Motor neuron (in vitro differentiated cells): Measurements from ENCODE around the gene NCOA5. TPM values are rescaled to one million over a fixed set of nuclear protein-coding genes. Genes with fewer than 3 reads are reported as not detected.

Experiments
- ATAC-seq, 8 experiments: fragments of 200-7000 bp; cut with Tn5 transposase; replicated peaks in 6 of 8; 2 replicates each; pipeline ENCODE4 v1.8.0; 2021; ENCODE audit warnings: mild to moderate bottlenecking in 8 of 8, moderate library complexity in 8 of 8
- H3K27ac ChIP-seq, 2 donors: fragments of 250-450 bp; sonication (Bioruptor Pico); 2 replicates each; pipeline ENCODE4 v1.9.0; 2021; ENCODE audit warnings: antibody characterized with exemption in 2 of 2, mild to moderate bottlenecking in 2 of 2, moderate library complexity in 1 of 2
- H3K4me1 ChIP-seq, 2 donors: fragments of 250-450 bp; sonication (Bioruptor Pico); replicated peaks in 1 of 2; 2 replicates each; pipeline ENCODE4 v1.6.1; 2021; ENCODE audit warnings: antibody characterized with exemption in 2 of 2, mild to moderate bottlenecking in 2 of 2, moderate library complexity in 1 of 2
- H3K4me3 ChIP-seq, 5 donors: fragments of 250-450 bp; sonication (Bioruptor Pico); 2 replicates each; pipeline ENCODE4 v1.9.0; 2021; ENCODE audit warnings: antibody characterized with exemption in 5 of 5, mild to moderate bottlenecking in 5 of 5, moderate library complexity in 4 of 5
- WGBS, 10 experiments: fragments of 450-650 bp; shearing (Covaris generic); methylation state at CpG; one replicate each; pipeline ENCODE4 v1.0.0; 2022; 5-methylcytosine and 5-hydroxymethylcytosine counted together
- in situ Hi-C, 9 experiments: fragments of 400-800 bp; cut with MboI; loops; one replicate each; pipeline ENCODE4 v1.15.0; 2021; ENCODE audit warnings: low sequenced_read_pairs in 9 of 9, low pct_unique_long_range_greater_than_20kb in 2 of 9; ENCODE audit not compliant: unreplicated experiment in 9 of 9
- total RNA-seq, 8 experiments: library from RNA; unstranded; fragments of 300-600 nt; gene quantifications; 2 replicates each; pipeline versions ENCODE4 v1.2.3 to v1.2.4, GENCODE V29; 2022

Gene NCOA5
- total RNA-seq, 8 experiments from 2014 or later, result 11.9 to 44.1 (median 18.3) TPM

GRCh38 chr20:46022411-46023147, 67.2 kb downstream of the NCOA5 start:
- Histone ChIP-seq H3K4me1 (peaks cover 29 to 34% of the 10 kb centered on the region in 2 donors), H3K4me3 (peak overlapping the region; percentile 50 to 85 (median 79)), H3K27ac (peak overlapping the region in 1 of 2 donors; percentile 11)
- in situ Hi-C loops, result loop anchor here in 1 of 9 experiments (25.0 kb wide), 1 partner anchor 315 kb away; no protein-coding TSS in a partner anchor
- ATAC-seq, result peak; percentile 2 to 50 (median 16)
- WGBS, 10 experiments, result 0 to 20% (median 2%) methylated on average over 1 to 14 of the region's 37 CpGs; no CpG with 5 or more reads in 5 of the 10 experiments

GRCh38 chr20:46021361-46022359, 68.1 kb downstream of the NCOA5 start:
- peak; percentile 46 to 89 (median 84) for ATAC-seq
- Histone ChIP-seq H3K4me1 (peaks cover 29 to 32% of the 10 kb centered on the region in 2 donors), H3K27ac (peak overlapping the region; percentile 86 to 91), H3K4me3 (peak overlapping the region; percentile 50 to 85 (median 79))
- in situ Hi-C loops, result loop anchor here in 1 of 9 experiments (25.0 kb wide), 1 partner anchor 316 kb away; no protein-coding TSS in a partner anchor
- WGBS, 10 experiments, result 0 to 40% (median 29%) methylated on average over 1 to 7 of the region's 71 CpGs; no CpG with 5 or more reads in 6 of the 10 experiments

GRCh38 chr20:46020555-46020954, 69.2 kb downstream of the NCOA5 start:
- in situ Hi-C loops, result loop anchor here in 1 of 9 experiments (25.0 kb wide), 1 partner anchor 317 kb away; no protein-coding TSS in a partner anchor
- no peak overlapping the region for H3K27ac ChIP-seq
- H3K4me1 ChIP-seq, result peaks cover 19 to 21% of the 10 kb centered on the region in 2 donors
- no peak for ATAC-seq
- 43 to 100% (median 92%) methylated on average over 1 to 4 of the region's 4 CpGs; no CpG with 5 or more reads in 2 of the 10 experiments for WGBS, 10 experiments
- no peak overlapping the region for H3K4me3 ChIP-seq

GRCh38 chr20:46018611-46019010, 71.2 kb downstream of the NCOA5 start:
- in situ Hi-C loops, result loop anchor here in 1 of 9 experiments (25.0 kb wide), 1 partner anchor 319 kb away; no protein-coding TSS in a partner anchor
- no peak overlapping the region for H3K27ac ChIP-seq
- H3K4me1 ChIP-seq, result peaks cover 8 to 11% of the 10 kb centered on the region in 2 donors
- no peak overlapping the region for H3K4me3 ChIP-seq
- 14 to 87% (median 27%) methylated on average over 1 to 6 of the region's 6 CpGs; no CpG with 5 or more reads in 1 of the 10 experiments for WGBS, 10 experiments
- no peak for ATAC-seq

GRCh38 chr20:46018112-46018511, 71.7 kb downstream of the NCOA5 start:
- Histone ChIP-seq H3K27ac (no peak overlapping the region), H3K4me1 (peaks cover 6 to 9% of the 10 kb centered on the region in 2 donors), H3K4me3 (no peak overlapping the region)
- no peak for ATAC-seq
- in situ Hi-C loops, result loop anchor here in 1 of 9 experiments (25.0 kb wide), 1 partner anchor 319 kb away; no protein-coding TSS in a partner anchor
- 0 to 93% (median 43%) methylated on average over 1 to 4 of the region's 4 CpGs; no CpG with 5 or more reads in 2 of the 10 experiments for WGBS, 10 experiments

- ATAC-seq, result no peak
- H3K27ac ChIP-seq, result no peak overlapping the region
- in situ Hi-C loops, result loop anchor here in 1 of 9 experiments (25.0 kb wide), 1 partner anchor 320 kb away; no protein-coding TSS in a partner anchor
- 14 to 100% (median 74%) methylated on average over 1 to 4 of the region's 4 CpGs; no CpG with 5 or more reads in 1 of the 10 experiments for WGBS, 10 experiments
- peaks cover 0 to 4% of the 10 kb centered on the region in 2 donors for H3K4me1 ChIP-seq
- no peak overlapping the region for H3K4me3 ChIP-seq
Measured at GRCh38 chr20:46017272-46017671, 72.5 kb downstream of the NCOA5 start.

- no peak for ATAC-seq
Measured at GRCh38 chr20:46014517-46015396, 75.0 kb downstream of the NCOA5 start.

GRCh38 chr20:46013829-46014516, 75.8 kb downstream of the NCOA5 start:
- no peak overlapping the region for H3K27ac ChIP-seq
- WGBS, 10 experiments, result 0 to 10% (median 3%) methylated on average over 1 to 16 of the region's 67 CpGs; no CpG with 5 or more reads in 4 of the 10 experiments
- no peaks in the 10 kb centered on the region for H3K4me1 ChIP-seq
- peak; percentile 82 to 91 (median 88) for ATAC-seq
- peak overlapping the region in 2 of 5 donors; percentile 4 to 13 for H3K4me3 ChIP-seq
- in situ Hi-C loops, result loop anchor here in 1 of 9 experiments (25.0 kb wide), 1 partner anchor 323 kb away; no protein-coding TSS in a partner anchor

More at GRCh38 chr20:46014517-46015396, 75.0 kb downstream of the NCOA5 start:
- Histone ChIP-seq H3K27ac (no peak overlapping the region), H3K4me3 (peak overlapping the region in 1 of 5 donors; percentile 4), H3K4me1 (no peaks in the 10 kb centered on the region)
- in situ Hi-C loops, result loop anchor here in 1 of 9 experiments (25.0 kb wide), 1 partner anchor 323 kb away; no protein-coding TSS in a partner anchor
- 14 to 72% (median 42%) methylated on average over 1 to 6 of the region's 7 CpGs; no CpG with 5 or more reads in 2 of the 10 experiments for WGBS, 10 experiments

- peak in 2 of 8 experiments; percentile 1 for ATAC-seq
- Histone ChIP-seq H3K4me1 (peaks cover 0 to 2% of the 10 kb centered on the region in 2 donors), H3K4me3 (no peak overlapping the region), H3K27ac (no peak overlapping the region)
- in situ Hi-C loops, result loop anchor here in 1 of 9 experiments (25.0 kb wide), 1 partner anchor 324 kb away; no protein-coding TSS in a partner anchor
- WGBS, 10 experiments, result 5% methylated on average over 8 of the region's 29 CpGs; no CpG with 5 or more reads in 9 of the 10 experiments
Measured at GRCh38 chr20:46013322-46013828, 76.4 kb downstream of the NCOA5 start.

- WGBS, 10 experiments, result 17 to 61% (median 50%) methylated on average over 1 to 3 of the region's 10 CpGs; no CpG with 5 or more reads in 6 of the 10 experiments
- Histone ChIP-seq H3K4me3 (no peak overlapping the region), H3K27ac (no peak overlapping the region), H3K4me1 (peaks cover 0 to 6% of the 10 kb centered on the region in 2 donors)
- ATAC-seq, result no peak
- in situ Hi-C loops, result loop anchor here in 1 of 9 experiments (25.0 kb wide), 1 partner anchor 324 kb away; no protein-coding TSS in a partner anchor
Measured at GRCh38 chr20:46012921-46013320, 76.8 kb downstream of the NCOA5 start.
